SK-N-SH (cell line): ENCODE data around the gene GATAD2A. TPM values are rescaled to one million over a fixed set of nuclear protein-coding genes. Genes with fewer than 3 reads are reported as not detected.

ENCODE experiments used
- CTCF ChIA-PET: fragments of 300-600, 350-600 bp; formaldehyde crosslinking; extraction: SDS; loops from one replicate; lab custom pipeline; 2021; lab: Yijun Ruan, JAX
- POLR2A ChIA-PET: fragments of 350-600 bp; sonication (Branson Sonifier 250); formaldehyde crosslinking; extraction: SDS; loops from one replicate; lab custom pipeline; 2020; ENCODE audit warnings: antibody characterized with exemption, inconsistent platforms; lab: Yijun Ruan, JAX
- DNase-seq: peaks from one replicate; pipeline ENCODE4 v3.0.0; 2012
- H2AFZ ChIP-seq: fragments of 200-600 bp; sonication (generic); 2 replicates; pipeline ENCODE4 v1.8.1; 2016; ENCODE audit warnings: antibody characterized with exemption, mild to moderate bottlenecking, low read depth
- H3F3A ChIP-seq: fragments of 200-600 bp; sonication (generic); replicated peaks from 2 replicates; pipeline ENCODE3; 2016; ENCODE audit warnings: antibody characterized with exemption, mild to moderate bottlenecking; ENCODE audit not compliant: insufficient read depth
- H3K27ac ChIP-seq, 2 experiments: fragments of 200-500 bp in 1 of 2; fragments of 200-600 bp in 1 of 2; sonication (Bioruptor generic) in 1 of 2; sonication (generic), shearing (Covaris generic) in 1 of 2; 2 replicates each; pipeline versions ENCODE4 v1.5.1 to v1.6.1; 2014 to 2016; ENCODE audit warnings: low read depth in 2 of 2, inconsistent platforms in 1 of 2, low read length in 1 of 2, mild to moderate bottlenecking in 1 of 2, mixed read lengths in 1 of 2
- H3K27me3 ChIP-seq: fragments of 200-600 bp; sonication (generic), shearing (Covaris generic); 2 replicates; pipeline ENCODE4 v1.6.1; 2016; ENCODE audit warnings: mixed run types; ENCODE audit not compliant: insufficient read depth
- H3K36me3 ChIP-seq, 2 experiments: fragments of 200-500 bp in 1 of 2; fragments of 200-600 bp in 1 of 2; sonication (Bioruptor generic) in 1 of 2; sonication (generic) in 1 of 2; replicated peaks in 1 of 2; 2 replicates each; pipeline versions ENCODE3 to v1.5.1; 2014 to 2016; ENCODE audit warnings: low read length in 1 of 2, mild to moderate bottlenecking in 1 of 2; ENCODE audit not compliant: insufficient read depth in 2 of 2, control insufficient read depth in 1 of 2
- H3K4me1 ChIP-seq, 2 experiments: fragments of 200-500 bp in 1 of 2; fragments of 200-600 bp in 1 of 2; sonication (Bioruptor generic) in 1 of 2; sonication (generic), shearing (Covaris generic) in 1 of 2; 2 replicates each; pipeline versions ENCODE4 v1.5.1 to v1.6.1; 2014 to 2016; ENCODE audit warnings: low read depth in 1 of 2, low read length in 1 of 2, mixed run types in 1 of 2; ENCODE audit not compliant: insufficient read depth in 2 of 2, control insufficient read depth in 1 of 2
- H3K4me2 ChIP-seq: fragments of 200-600 bp; sonication (generic), shearing (Covaris generic); 2 replicates; pipeline ENCODE4 v1.6.1; 2017; ENCODE audit warnings: mixed run types
- H3K4me3 ChIP-seq, 2 experiments: fragments of 200-500 bp in 1 of 2; fragments of 200-600 bp in 1 of 2; sonication (Bioruptor generic) in 1 of 2; sonication (generic), shearing (Covaris generic) in 1 of 2; 2 replicates each; pipeline versions ENCODE4 v1.5.1 to v1.8.1; 2014 to 2016; ENCODE audit warnings: low read depth in 2 of 2, inconsistent platforms in 1 of 2, low read length in 1 of 2, mild to moderate bottlenecking in 1 of 2, mixed read lengths in 1 of 2, moderate library complexity in 1 of 2
- H3K79me2 ChIP-seq: fragments of 200-600 bp; sonication (generic); 2 replicates; pipeline ENCODE4 v1.8.1; 2017; ENCODE audit warnings: mild to moderate bottlenecking; ENCODE audit not compliant: insufficient read depth
- H3K9ac ChIP-seq: fragments of 200-600 bp; sonication (generic); 2 replicates; pipeline ENCODE4 v1.6.1; 2017; ENCODE audit warnings: mixed run types
- H3K9me2 ChIP-seq: fragments of 200-600 bp; sonication (generic); 2 replicates; pipeline ENCODE4 v1.6.1; 2017; ENCODE audit warnings: mixed run types
- H3K9me3 ChIP-seq: fragments of 200-600 bp; sonication (generic); 2 replicates; pipeline ENCODE4 v1.6.1; 2017; ENCODE audit warnings: mixed run types, mild to moderate bottlenecking, moderate library complexity
- H4K20me1 ChIP-seq: fragments of 200-600 bp; sonication (generic); 2 replicates; pipeline ENCODE4 v1.6.1; 2017; ENCODE audit warnings: mild to moderate bottlenecking, mixed run types; ENCODE audit not compliant: insufficient read depth
- FOSL2 ChIP-seq: IDR thresholded peaks from 2 replicates; pipeline ENCODE4 v1.4.0; 2012; ENCODE audit warnings: low read depth, mild to moderate bottlenecking, moderate library complexity, borderline replicate concordance
- GABPA ChIP-seq: IDR thresholded peaks from 2 replicates; pipeline ENCODE4 v1.4.0; 2012; ENCODE audit warnings: low read depth, mild to moderate bottlenecking
- GATA2 ChIP-seq: sonication (generic); formaldehyde crosslinking; IDR thresholded peaks from 2 replicates; pipeline ENCODE4 v1.5.0; 2020; ENCODE audit warnings: mild to moderate bottlenecking, missing genetic modification reagents
- IRF3 ChIP-seq: fragments of 150-350 bp; IDR thresholded peaks from 2 replicates; pipeline ENCODE4 v1.6.1; 2016; ENCODE audit warnings: mild to moderate bottlenecking, low read depth, low read length
- NRF1 ChIP-seq: IDR thresholded peaks from 2 replicates; pipeline ENCODE4 v1.6.1; 2012; ENCODE audit warnings: low read depth, mild to moderate bottlenecking, low read length
- POLR2AphosphoS5 ChIP-seq: IDR thresholded peaks from 2 replicates; pipeline ENCODE4 v1.6.1; 2012; ENCODE audit warnings: low read depth, low read length
- RAD21 ChIP-seq: IDR thresholded peaks from 2 replicates; pipeline ENCODE4 v1.6.1; 2012; ENCODE audit warnings: mild to moderate bottlenecking, low read length
- RCOR1 ChIP-seq: fragments of 150-350 bp; IDR thresholded peaks from 2 replicates; pipeline ENCODE4 v1.6.1; 2017; ENCODE audit warnings: antibody characterized with exemption, low read length
- RFX5 ChIP-seq: IDR thresholded peaks from 2 replicates; pipeline ENCODE4 v1.6.1; 2012; ENCODE audit warnings: mild to moderate bottlenecking, improper control_type of control experiment, low read length
- TEAD4 ChIP-seq: IDR thresholded peaks from 2 replicates; pipeline ENCODE4 v1.4.0; 2012; ENCODE audit warnings: mild to moderate bottlenecking, borderline replicate concordance; ENCODE audit not compliant: insufficient read depth
- YY1 ChIP-seq: IDR thresholded peaks from 2 replicates; pipeline ENCODE4 v1.4.0; 2012; ENCODE audit warnings: low read depth, mild to moderate bottlenecking
- ZBTB33 ChIP-seq: IDR thresholded peaks from 2 replicates; pipeline ENCODE4 v1.4.0; 2012; ENCODE audit warnings: low read depth, borderline replicate concordance
- WGBS: methylation state at CpG from one replicate; pipeline ENCODE4 v1.1.6; 2017; ENCODE audit warnings: low lambda C conversion rate; 5-methylcytosine and 5-hydroxymethylcytosine counted together
- polyA plus RNA-seq, 3 experiments: library from polyadenylated mRNA; depleted of rRNA; stranded (reverse); fragments of >200 nt; gene quantifications; 2 replicates each; pipeline ENCODE4 v1.2.3, GENCODE V29; 2012
- TF ChIP-seq, protein P1 (sequence below): IDR thresholded peaks from 2 replicates; pipeline ENCODE4 v1.4.0; 2012; ENCODE audit warnings: low read depth, borderline replicate concordance
- TF ChIP-seq, protein P2 (sequence below): fragments of 200-600 bp; sonication (generic); IDR thresholded peaks from 2 replicates; pipeline ENCODE4 v1.6.1; 2017; ENCODE audit warnings: antibody characterized with exemption, mild to moderate bottlenecking, moderate library complexity
- TF ChIP-seq, protein P3 (sequence below): fragments of 150-350 bp; IDR thresholded peaks from 2 replicates; pipeline ENCODE4 v1.6.1; 2017; ENCODE audit warnings: antibody characterized with exemption, low read length, low read depth, borderline replicate concordance
- TF ChIP-seq, protein P4 (sequence below): IDR thresholded peaks from 2 replicates; pipeline ENCODE4; 2012

Gene GATAD2A
- polyA plus RNA-seq, 1 of the 3 experiments (the other 2 are of a cell fraction): 36.6 TPM

DNA sequence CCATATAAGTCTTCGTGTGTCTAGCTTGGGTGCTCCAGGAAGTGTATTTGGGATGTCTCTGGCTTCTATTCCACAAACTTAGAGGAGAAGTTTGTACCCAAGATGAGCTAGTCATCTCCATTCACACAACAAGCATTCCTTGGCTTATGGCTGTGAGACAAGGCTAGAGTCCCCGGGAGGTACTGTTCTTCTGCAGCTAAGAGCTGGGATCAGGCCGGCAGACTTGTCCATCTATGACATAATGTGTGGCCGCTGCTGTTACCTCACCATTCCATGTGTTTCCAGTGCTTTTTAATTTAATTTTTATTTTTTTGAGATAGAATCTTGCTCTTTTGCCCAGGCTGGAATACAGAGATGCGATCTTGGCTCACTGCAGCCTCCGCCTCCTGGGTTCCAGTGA, 20.7 kb downstream of the GATAD2A start:
- no peak overlapping the region for H3K4me3 ChIP-seq
- peaks cover 0 to 3% of the 10 kb centered on the region in 2 experiments for H3K36me3 ChIP-seq
- DNase-seq: no peak
- no peaks in the 10 kb centered on the region for H3K9me2 ChIP-seq
- no peak overlapping the region for H3K9ac ChIP-seq
- ChIA-PET CTCF (interaction anchor here (1.2 to 2.0 kb wide), 2 partner anchors 9 to 65 kb away, joined by 7 read pairs; no protein-coding TSS in a partner anchor), POLR2A (no interaction called here)
- H3K27ac ChIP-seq: no peak overlapping the region
- H3K4me1 ChIP-seq: peaks cover 0 to 2% of the 10 kb centered on the region in 2 experiments; a peak in 1 of 4 replicates
- H3F3A ChIP-seq: no peaks in the 10 kb centered on the region
- TF ChIP-seq NRF1 (no peak), YY1 (no peak), IRF3 (no peak), ZBTB33 (no peak), POLR2AphosphoS5 (no peak), GATA2 (no peak), RCOR1 (no peak), GABPA (no peak), FOSL2 (no peak), RAD21 (no peak), RFX5 (no peak), TEAD4 (no peak)
- TF ChIP-seq, protein P1, sequence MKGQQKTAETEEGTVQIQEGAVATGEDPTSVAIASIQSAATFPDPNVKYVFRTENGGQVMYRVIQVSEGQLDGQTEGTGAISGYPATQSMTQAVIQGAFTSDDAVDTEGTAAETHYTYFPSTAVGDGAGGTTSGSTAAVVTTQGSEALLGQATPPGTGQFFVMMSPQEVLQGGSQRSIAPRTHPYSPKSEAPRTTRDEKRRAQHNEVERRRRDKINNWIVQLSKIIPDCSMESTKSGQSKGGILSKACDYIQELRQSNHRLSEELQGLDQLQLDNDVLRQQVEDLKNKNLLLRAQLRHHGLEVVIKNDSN: no peak
- TF ChIP-seq, protein P2, sequence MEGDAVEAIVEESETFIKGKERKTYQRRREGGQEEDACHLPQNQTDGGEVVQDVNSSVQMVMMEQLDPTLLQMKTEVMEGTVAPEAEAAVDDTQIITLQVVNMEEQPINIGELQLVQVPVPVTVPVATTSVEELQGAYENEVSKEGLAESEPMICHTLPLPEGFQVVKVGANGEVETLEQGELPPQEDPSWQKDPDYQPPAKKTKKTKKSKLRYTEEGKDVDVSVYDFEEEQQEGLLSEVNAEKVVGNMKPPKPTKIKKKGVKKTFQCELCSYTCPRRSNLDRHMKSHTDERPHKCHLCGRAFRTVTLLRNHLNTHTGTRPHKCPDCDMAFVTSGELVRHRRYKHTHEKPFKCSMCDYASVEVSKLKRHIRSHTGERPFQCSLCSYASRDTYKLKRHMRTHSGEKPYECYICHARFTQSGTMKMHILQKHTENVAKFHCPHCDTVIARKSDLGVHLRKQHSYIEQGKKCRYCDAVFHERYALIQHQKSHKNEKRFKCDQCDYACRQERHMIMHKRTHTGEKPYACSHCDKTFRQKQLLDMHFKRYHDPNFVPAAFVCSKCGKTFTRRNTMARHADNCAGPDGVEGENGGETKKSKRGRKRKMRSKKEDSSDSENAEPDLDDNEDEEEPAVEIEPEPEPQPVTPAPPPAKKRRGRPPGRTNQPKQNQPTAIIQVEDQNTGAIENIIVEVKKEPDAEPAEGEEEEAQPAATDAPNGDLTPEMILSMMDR: no peak
- TF ChIP-seq, protein P3, sequence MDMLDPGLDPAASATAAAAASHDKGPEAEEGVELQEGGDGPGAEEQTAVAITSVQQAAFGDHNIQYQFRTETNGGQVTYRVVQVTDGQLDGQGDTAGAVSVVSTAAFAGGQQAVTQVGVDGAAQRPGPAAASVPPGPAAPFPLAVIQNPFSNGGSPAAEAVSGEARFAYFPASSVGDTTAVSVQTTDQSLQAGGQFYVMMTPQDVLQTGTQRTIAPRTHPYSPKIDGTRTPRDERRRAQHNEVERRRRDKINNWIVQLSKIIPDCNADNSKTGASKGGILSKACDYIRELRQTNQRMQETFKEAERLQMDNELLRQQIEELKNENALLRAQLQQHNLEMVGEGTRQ: no peak
- TF ChIP-seq, protein P4, sequence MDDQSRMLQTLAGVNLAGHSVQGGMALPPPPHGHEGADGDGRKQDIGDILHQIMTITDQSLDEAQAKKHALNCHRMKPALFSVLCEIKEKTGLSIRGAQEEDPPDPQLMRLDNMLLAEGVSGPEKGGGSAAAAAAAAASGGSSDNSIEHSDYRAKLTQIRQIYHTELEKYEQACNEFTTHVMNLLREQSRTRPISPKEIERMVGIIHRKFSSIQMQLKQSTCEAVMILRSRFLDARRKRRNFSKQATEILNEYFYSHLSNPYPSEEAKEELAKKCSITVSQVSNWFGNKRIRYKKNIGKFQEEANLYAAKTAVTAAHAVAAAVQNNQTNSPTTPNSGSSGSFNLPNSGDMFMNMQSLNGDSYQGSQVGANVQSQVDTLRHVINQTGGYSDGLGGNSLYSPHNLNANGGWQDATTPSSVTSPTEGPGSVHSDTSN: no peak
- no peaks in the 10 kb centered on the region for H3K27me3 ChIP-seq
- no peak overlapping the region for H2AFZ ChIP-seq
- 97% methylated on average over 6 of the region's 6 CpGs for WGBS
- peaks cover 100% of the 10 kb centered on the region for H3K79me2 ChIP-seq
- no peaks in the 10 kb centered on the region for H3K9me3 ChIP-seq
- H4K20me1 ChIP-seq: peaks cover 100% of the 10 kb centered on the region
- no peak overlapping the region for H3K4me2 ChIP-seq
